GM18873 (cell line): Measurements from ENCODE around the gene GLIPR1L2.
"Not testable (repeated sequence)": the region's sequence is repeated elsewhere in the genome, so short reads cannot be mapped to it uniquely, and the experiment has no call there.

Source experiments
- ATAC-seq: cut with Tn5 transposase; IDR thresholded peaks from one replicate; pipeline ENCODE4 v1.9.1; 2021; ENCODE audit warnings: mild to moderate bottlenecking, moderate library complexity, moderate number of reproducible peaks; ENCODE audit not compliant: unreplicated experiment, low FRiP score

The GLIPR1L2 gene

GRCh38 chr12:75428767-75429166 lies 37.9 kb downstream of the GLIPR1L2 start:
- no peak for ATAC-seq

GRCh38 chr12:75432924-75433323 lies 42.0 kb downstream of the GLIPR1L2 start:
- ATAC-seq = no peak

GRCh38 chr12:75437564-75437963 lies 46.7 kb downstream of the GLIPR1L2 start:
- peak; percentile 66 for ATAC-seq

GRCh38 chr12:75438059-75438754 lies 47.3 kb downstream of the GLIPR1L2 start:
- ATAC-seq = no peak

- ATAC-seq = no peak
Observed at GRCh38 chr12:75439048-75439447, 48.2 kb downstream of the GLIPR1L2 start.

- no peak for ATAC-seq
Observed at GRCh38 chr12:75439930-75440329, 49.0 kb downstream of the GLIPR1L2 start.

- not testable (repeated sequence) for ATAC-seq
Observed at GRCh38 chr12:75441687-75442449, 51.0 kb downstream of the GLIPR1L2 start.

- ATAC-seq = not testable (repeated sequence)
Observed at GRCh38 chr12:75442454-75442853, 51.6 kb downstream of the GLIPR1L2 start.

- no peak for ATAC-seq
Observed at GRCh38 chr12:75443709-75444108, 52.8 kb downstream of the GLIPR1L2 start.

- ATAC-seq = no peak
Observed at GRCh38 chr12:75444429-75445136, 53.7 kb downstream of the GLIPR1L2 start.

GRCh38 chr12:75445137-75445507 lies 54.2 kb downstream of the GLIPR1L2 start:
- ATAC-seq = not testable (repeated sequence)

- ATAC-seq = no peak
Observed at GRCh38 chr12:75446857-75447256, 56.0 kb downstream of the GLIPR1L2 start.

GRCh38 chr12:75447691-75448393 lies 57.0 kb downstream of the GLIPR1L2 start:
- ATAC-seq = no peak

GRCh38 chr12:75452675-75453330 lies 61.9 kb downstream of the GLIPR1L2 start:
- ATAC-seq = no peak

GRCh38 chr12:75455839-75456238 lies 65.0 kb downstream of the GLIPR1L2 start:
- ATAC-seq = no peak

GRCh38 chr12:75457191-75457590 lies 66.3 kb downstream of the GLIPR1L2 start:
- no peak for ATAC-seq

- ATAC-seq = not testable (repeated sequence)
Observed at GRCh38 chr12:75457866-75458265, 67.0 kb downstream of the GLIPR1L2 start.

GRCh38 chr12:75459755-75460154 lies 68.9 kb downstream of the GLIPR1L2 start:
- ATAC-seq = no peak

- no peak for ATAC-seq
Observed at GRCh38 chr12:75460204-75460603, 69.3 kb downstream of the GLIPR1L2 start.
